ENCODE data around the gene PLK1.

PLK1 gene

DNA sequence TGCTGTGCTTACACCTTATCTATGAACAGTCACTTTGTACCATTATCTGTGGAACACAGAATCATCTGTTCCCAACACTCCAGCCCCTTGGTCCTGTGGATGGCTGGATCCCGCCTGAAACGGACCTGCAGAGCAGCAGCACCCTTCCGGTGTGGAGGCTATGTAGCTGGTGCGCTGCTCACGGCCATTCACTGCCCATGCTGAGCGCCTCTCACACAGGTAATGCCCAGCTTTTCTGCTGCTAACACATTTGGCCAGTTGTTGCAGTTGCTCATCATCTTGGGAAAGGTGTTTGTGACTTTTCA lies 11.4 kb upstream of the PLK1 start:
- Histone ChIP-seq H2AK5ac (ENCODE audit: low read depth, low read length) (no peak overlapping the region), H3K4ac (ENCODE audit: low read length) (no peak overlapping the region), H3K4me1 (ENCODE audit: control insufficient read depth in 2 of 2, insufficient read depth in 1 of 2, low read depth in 1 of 2, low read length in 2 of 2) (no peaks in the 10 kb centered on the region), H4K8ac (ENCODE audit: low read depth, low read length) (no peak overlapping the region), H3K9me3 (replicated peaks in 1 of 2; ENCODE audit: control insufficient read depth in 2 of 2, insufficient read depth in 1 of 2, low read depth in 1 of 2, low read length in 2 of 2) (no peaks in the 10 kb centered on the region), H2AFZ (ENCODE audit: low read length) (no peak overlapping the region), H3K27me3 (ENCODE audit: control insufficient read depth in 3 of 3, insufficient read depth in 3 of 3, low read depth in 1 of 3, low read length in 3 of 3) (no peaks in the 10 kb centered on the region), H3K9ac (ENCODE audit: low read depth, low read length, poor library complexity) (no peak overlapping the region), H3K27ac (replicated peaks; ENCODE audit: low read length) (no peak overlapping the region), H3K4me2 (ENCODE audit: insufficient read depth, low read length, poor library complexity, severe bottlenecking) (no peak overlapping the region), H3K18ac (ENCODE audit: low read length) (no peak overlapping the region), H3K36me3 (replicated peaks in 1 of 2; ENCODE audit: control insufficient read depth in 2 of 2, insufficient read depth in 2 of 2, low read length in 2 of 2) (peaks cover 43 to 98% of the 10 kb centered on the region in 2 donors), H2BK12ac (ENCODE audit: low read length) (no peak overlapping the region), H2BK15ac (ENCODE audit: low read length) (no peak overlapping the region), H3K14ac (ENCODE audit: low read length) (no peak overlapping the region), H3K79me1 (ENCODE audit: low read depth, low read length) (no peaks in the 10 kb centered on the region), H2BK120ac (ENCODE audit: low read depth, low read length) (no peak overlapping the region), H2BK5ac (ENCODE audit: low read length) (no peak overlapping the region), H4K91ac (ENCODE audit: low read depth, low read length, poor library complexity) (no peak overlapping the region), H3K23ac (ENCODE audit: low read depth, low read length, poor library complexity) (no peak overlapping the region), H3K4me3 (ENCODE audit: low read length in 2 of 2) (no peak overlapping the region)
- no CpG with 5 or more reads among the region's 6 CpGs for WGBS, 2 donors (ENCODE audit: extremely low coverage in 2 of 2, insufficient read length in 2 of 2, insufficient replicate concordance in 1 of 2)
- no peak for DNase-seq (ENCODE audit: low spot score)

DNA sequence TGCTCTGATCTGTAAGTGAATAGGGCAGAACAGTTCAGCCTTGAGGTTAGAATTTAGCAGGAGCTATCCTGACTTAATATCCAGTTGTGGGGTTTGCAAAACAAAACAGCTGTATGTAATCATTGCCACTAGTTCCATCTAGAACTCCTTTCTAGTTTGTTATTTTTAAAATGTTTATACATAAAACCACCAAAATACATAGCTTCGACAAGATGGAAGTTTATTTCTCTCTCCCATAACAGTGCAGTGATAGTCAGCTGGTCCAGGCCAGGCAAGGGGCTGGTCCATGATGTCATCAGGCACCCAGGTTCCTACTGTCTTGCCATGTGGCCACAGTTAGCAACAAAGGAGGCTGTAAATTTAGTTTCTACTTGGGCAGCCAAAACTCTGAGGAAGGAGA lies 10.5 kb upstream of the PLK1 start:
- no peak overlapping the region for H2BK5ac ChIP-seq (ENCODE audit: low read length)
- no peak overlapping the region for H3K23ac ChIP-seq (ENCODE audit: low read depth, low read length, poor library complexity)
- no peak for DNase-seq (ENCODE audit: low spot score)
- H2BK12ac ChIP-seq (ENCODE audit: low read length): no peak overlapping the region
- no peak overlapping the region for H3K14ac ChIP-seq (ENCODE audit: low read length)
- H4K8ac ChIP-seq (ENCODE audit: low read depth, low read length): no peak overlapping the region
- WGBS, 2 donors (ENCODE audit: extremely low coverage in 2 of 2, insufficient read length in 2 of 2, insufficient replicate concordance in 1 of 2): no CpG with 5 or more reads among the region's 1 CpG
- no peak overlapping the region for H3K27ac ChIP-seq (replicated peaks; ENCODE audit: low read length)
- H3K9me3 ChIP-seq (replicated peaks in 1 of 2; ENCODE audit: control insufficient read depth in 2 of 2, insufficient read depth in 1 of 2, low read depth in 1 of 2, low read length in 2 of 2): no peaks in the 10 kb centered on the region
- no peak overlapping the region for H3K9ac ChIP-seq (ENCODE audit: low read depth, low read length, poor library complexity)
- H3K79me1 ChIP-seq (ENCODE audit: low read depth, low read length): no peaks in the 10 kb centered on the region
- no peaks in the 10 kb centered on the region for H3K4me1 ChIP-seq (ENCODE audit: control insufficient read depth in 2 of 2, insufficient read depth in 1 of 2, low read depth in 1 of 2, low read length in 2 of 2)
- no peak overlapping the region for H2BK15ac ChIP-seq (ENCODE audit: low read length)
- H3K18ac ChIP-seq (ENCODE audit: low read length): no peak overlapping the region
- no peaks in the 10 kb centered on the region for H3K27me3 ChIP-seq (ENCODE audit: control insufficient read depth in 3 of 3, insufficient read depth in 3 of 3, low read depth in 1 of 3, low read length in 3 of 3)
- no peak overlapping the region for H2AFZ ChIP-seq (ENCODE audit: low read length)
- H3K36me3 ChIP-seq (replicated peaks in 1 of 2; ENCODE audit: control insufficient read depth in 2 of 2, insufficient read depth in 2 of 2, low read length in 2 of 2): peaks cover 39 to 93% of the 10 kb centered on the region in 2 donors
- H3K4me3 ChIP-seq (ENCODE audit: low read length in 2 of 2): no peak overlapping the region
- H2AK5ac ChIP-seq (ENCODE audit: low read depth, low read length): no peak overlapping the region
- H4K91ac ChIP-seq (ENCODE audit: low read depth, low read length, poor library complexity): no peak overlapping the region
- no peak overlapping the region for H3K4me2 ChIP-seq (ENCODE audit: insufficient read depth, low read length, poor library complexity, severe bottlenecking)
- H2BK120ac ChIP-seq (ENCODE audit: low read depth, low read length): no peak overlapping the region
- no peak overlapping the region for H3K4ac ChIP-seq (ENCODE audit: low read length)

GRCh38 chr16:23668873-23669272 lies 9.8 kb upstream of the PLK1 start:
- Histone ChIP-seq H2BK5ac (ENCODE audit: low read length) (no peak overlapping the region), H3K4me1 (ENCODE audit: control insufficient read depth in 2 of 2, insufficient read depth in 1 of 2, low read depth in 1 of 2, low read length in 2 of 2) (no peaks in the 10 kb centered on the region), H2BK15ac (ENCODE audit: low read length) (no peak overlapping the region), H3K23ac (ENCODE audit: low read depth, low read length, poor library complexity) (no peak overlapping the region), H3K9ac (ENCODE audit: low read depth, low read length, poor library complexity) (no peak overlapping the region), H3K14ac (ENCODE audit: low read length) (no peak overlapping the region), H2AFZ (ENCODE audit: low read length) (no peak overlapping the region), H4K91ac (ENCODE audit: low read depth, low read length, poor library complexity) (no peak overlapping the region), H3K18ac (ENCODE audit: low read length) (no peak overlapping the region), H2BK120ac (ENCODE audit: low read depth, low read length) (no peak overlapping the region), H3K27me3 (ENCODE audit: control insufficient read depth in 3 of 3, insufficient read depth in 3 of 3, low read depth in 1 of 3, low read length in 3 of 3) (no peaks in the 10 kb centered on the region), H3K4me3 (ENCODE audit: low read length in 2 of 2) (no peak overlapping the region), H3K79me1 (ENCODE audit: low read depth, low read length) (no peaks in the 10 kb centered on the region), H4K8ac (ENCODE audit: low read depth, low read length) (no peak overlapping the region), H3K4ac (ENCODE audit: low read length) (no peak overlapping the region), H3K27ac (replicated peaks; ENCODE audit: low read length) (no peak overlapping the region), H3K4me2 (ENCODE audit: insufficient read depth, low read length, poor library complexity, severe bottlenecking) (no peak overlapping the region), H2BK12ac (ENCODE audit: low read length) (no peak overlapping the region), H2AK5ac (ENCODE audit: low read depth, low read length) (no peak overlapping the region), H3K9me3 (replicated peaks in 1 of 2; ENCODE audit: control insufficient read depth in 2 of 2, insufficient read depth in 1 of 2, low read depth in 1 of 2, low read length in 2 of 2) (no peaks in the 10 kb centered on the region), H3K36me3 (replicated peaks in 1 of 2; ENCODE audit: control insufficient read depth in 2 of 2, insufficient read depth in 2 of 2, low read length in 2 of 2) (peaks cover 37 to 96% of the 10 kb centered on the region in 2 donors)
- no peak for DNase-seq (ENCODE audit: low spot score)
- WGBS, 2 donors (ENCODE audit: extremely low coverage in 2 of 2, insufficient read length in 2 of 2, insufficient replicate concordance in 1 of 2): no CpG with 5 or more reads among the region's 4 CpGs

- H3K4me1 ChIP-seq (ENCODE audit: control insufficient read depth in 2 of 2, insufficient read depth in 1 of 2, low read depth in 1 of 2, low read length in 2 of 2): peaks cover 0 to 1% of the 10 kb centered on the region in 2 donors
- H3K27ac ChIP-seq (replicated peaks; ENCODE audit: low read length): no peak overlapping the region
Observed at GRCh38 chr16:23670137-23670776, 8.4 kb upstream of the PLK1 start.

More at GRCh38 chr16:23670137-23670776, 8.4 kb upstream of the PLK1 start:
- Histone ChIP-seq H3K36me3 (replicated peaks in 1 of 2; ENCODE audit: control insufficient read depth in 2 of 2, insufficient read depth in 2 of 2, low read length in 2 of 2) (peaks cover 30 to 96% of the 10 kb centered on the region in 2 donors), H3K18ac (ENCODE audit: low read length) (no peak overlapping the region), H2BK15ac (ENCODE audit: low read length) (no peak overlapping the region), H3K14ac (ENCODE audit: low read length) (no peak overlapping the region), H2BK5ac (ENCODE audit: low read length) (no peak overlapping the region), H2BK120ac (ENCODE audit: low read depth, low read length) (no peak overlapping the region), H3K9me3 (replicated peaks in 1 of 2; ENCODE audit: control insufficient read depth in 2 of 2, insufficient read depth in 1 of 2, low read depth in 1 of 2, low read length in 2 of 2) (no peaks in the 10 kb centered on the region), H3K27me3 (ENCODE audit: control insufficient read depth in 3 of 3, insufficient read depth in 3 of 3, low read depth in 1 of 3, low read length in 3 of 3) (no peaks in the 10 kb centered on the region), H2BK12ac (ENCODE audit: low read length) (no peak overlapping the region), H4K91ac (ENCODE audit: low read depth, low read length, poor library complexity) (no peak overlapping the region), H4K8ac (ENCODE audit: low read depth, low read length) (no peak overlapping the region), H3K79me1 (ENCODE audit: low read depth, low read length) (no peaks in the 10 kb centered on the region), H3K4ac (ENCODE audit: low read length) (no peak overlapping the region), H3K23ac (ENCODE audit: low read depth, low read length, poor library complexity) (no peak overlapping the region), H2AFZ (ENCODE audit: low read length) (no peak overlapping the region), H3K9ac (ENCODE audit: low read depth, low read length, poor library complexity) (no peak overlapping the region), H3K4me2 (ENCODE audit: insufficient read depth, low read length, poor library complexity, severe bottlenecking) (no peak overlapping the region), H2AK5ac (ENCODE audit: low read depth, low read length) (no peak overlapping the region), H3K4me3 (ENCODE audit: low read length in 2 of 2) (no peak overlapping the region)
- DNase-seq (ENCODE audit: low spot score): no peak
- WGBS, 2 donors (ENCODE audit: extremely low coverage in 2 of 2, insufficient read length in 2 of 2, insufficient replicate concordance in 1 of 2): no CpG with 5 or more reads among the region's 4 CpGs
